GM21619 (cell line): ENCODE results near the gene ADNP2.
"Not testable (repeated sequence)": the region's sequence is repeated elsewhere in the genome, so short reads cannot be mapped to it uniquely, and the experiment has no call there.

ENCODE experiments used
- ATAC-seq: cut with Tn5 transposase; IDR thresholded peaks from one replicate; pipeline ENCODE4 v1.9.1; 2021; ENCODE audit not compliant: unreplicated experiment

The ADNP2 gene

GRCh38 chr18:80147037-80147417 is 38.0 kb downstream of the ADNP2 start:
- ATAC-seq = peak; percentile 25

DNA sequence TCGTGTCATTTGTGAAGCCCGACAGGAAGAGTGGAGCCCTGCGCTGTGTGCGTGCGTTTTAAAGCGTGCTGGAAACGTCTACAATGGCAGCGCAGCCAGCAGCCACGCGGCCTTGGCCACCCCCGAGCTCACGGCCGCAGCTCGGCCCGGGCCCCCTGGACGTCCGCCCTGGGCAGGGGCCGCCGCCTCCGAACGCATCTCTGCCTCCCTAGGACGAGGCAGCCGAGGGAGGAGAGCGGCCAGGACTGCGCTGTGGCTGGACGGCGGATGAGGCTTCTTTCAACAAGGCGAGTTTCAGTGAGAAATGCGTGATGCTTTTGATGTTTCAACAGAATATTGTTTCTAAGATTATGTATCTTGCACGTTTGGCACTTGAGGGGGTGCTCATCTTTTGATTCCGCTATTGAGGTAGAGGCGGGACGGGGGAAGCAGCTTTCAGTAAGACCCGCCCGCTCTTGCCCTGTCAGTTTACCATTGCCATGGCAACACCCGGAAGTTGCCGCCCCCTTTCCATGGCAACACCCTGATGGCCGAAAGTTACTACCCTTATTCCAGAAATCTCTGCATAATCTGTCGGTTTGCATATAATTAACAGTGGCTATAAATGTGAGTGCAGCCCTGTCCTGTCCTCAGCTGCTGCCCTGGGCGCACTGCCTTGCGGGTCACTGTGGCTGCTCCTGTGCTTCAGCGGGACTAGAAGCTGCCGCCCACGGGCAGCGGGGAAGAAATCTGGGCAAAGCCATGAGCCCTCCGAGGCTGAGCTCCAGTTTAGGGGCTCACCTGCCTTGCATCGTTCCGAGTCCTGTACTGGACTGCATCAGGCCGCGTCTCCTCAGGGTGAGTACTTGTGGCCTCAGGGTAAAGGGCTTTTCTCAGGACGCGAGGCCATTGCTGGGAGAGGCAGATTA is 38.6 kb downstream of the ADNP2 start:
- ATAC-seq = peak; percentile 83

- ATAC-seq = no peak
These were observed 39.5 kb downstream of the ADNP2 start for GRCh38 chr18:80148326-80149199.

GRCh38 chr18:80149667-80150066 is 40.6 kb downstream of the ADNP2 start:
- ATAC-seq = no peak

DNA sequence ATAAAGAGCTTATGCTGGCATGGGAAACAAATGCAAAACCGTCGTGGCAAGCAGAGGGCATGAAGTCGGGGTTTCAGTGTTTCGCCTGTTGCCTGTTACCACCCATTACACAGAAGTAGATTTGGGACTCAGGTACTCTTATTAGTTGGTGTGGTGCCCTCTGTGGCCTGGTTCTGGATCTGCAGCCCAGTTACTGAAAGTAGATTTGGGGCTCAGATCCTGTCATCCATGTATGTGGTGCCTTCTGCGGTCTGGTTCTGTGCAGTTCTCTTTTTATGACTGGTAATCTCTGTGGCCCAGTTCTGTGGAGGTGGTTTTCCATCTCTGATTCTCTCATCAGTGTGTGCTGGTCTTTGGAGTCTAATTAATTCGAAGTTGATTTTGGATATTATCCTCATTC is 45.2 kb downstream of the ADNP2 start:
- peak; percentile 79 for ATAC-seq

DNA sequence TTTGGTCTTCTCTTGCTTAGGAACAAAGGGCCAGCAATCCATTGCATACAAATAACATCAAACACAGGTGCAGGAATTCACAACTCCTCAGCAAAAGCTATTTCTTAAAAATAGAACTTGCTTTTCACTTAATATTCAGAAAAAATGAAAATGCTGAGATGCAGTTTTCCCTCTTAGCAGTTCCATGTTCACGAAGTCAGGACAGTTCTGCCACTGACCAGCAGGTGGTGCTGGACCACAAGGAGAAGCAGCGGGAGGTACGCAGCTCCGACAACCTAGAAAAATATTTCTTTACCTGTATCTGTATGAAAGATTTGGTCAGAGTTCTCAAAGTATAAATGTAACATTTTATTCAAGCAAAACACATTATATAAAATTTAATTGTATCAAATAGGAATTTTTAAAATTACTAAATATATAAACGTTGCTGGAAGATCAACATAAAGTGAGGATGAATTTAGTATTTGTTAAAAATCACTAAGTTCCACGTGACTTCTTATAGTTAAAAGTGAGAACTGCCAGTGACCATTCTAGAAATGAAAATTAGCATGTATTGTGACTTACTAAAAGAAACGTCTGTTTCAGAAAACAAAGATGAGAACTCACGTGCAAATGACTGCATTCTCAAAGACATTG is 48.8 kb downstream of the ADNP2 start:
- no peak for ATAC-seq

- no peak for ATAC-seq
These were observed 49.3 kb downstream of the ADNP2 start for GRCh38 chr18:80158365-80158764.

GRCh38 chr18:80159713-80160636 is 50.9 kb downstream of the ADNP2 start:
- ATAC-seq = no peak

- ATAC-seq = no peak
These were observed 52.8 kb downstream of the ADNP2 start for GRCh38 chr18:80161781-80162417.

GRCh38 chr18:80163183-80163582 is 54.1 kb downstream of the ADNP2 start:
- ATAC-seq = no peak

DNA sequence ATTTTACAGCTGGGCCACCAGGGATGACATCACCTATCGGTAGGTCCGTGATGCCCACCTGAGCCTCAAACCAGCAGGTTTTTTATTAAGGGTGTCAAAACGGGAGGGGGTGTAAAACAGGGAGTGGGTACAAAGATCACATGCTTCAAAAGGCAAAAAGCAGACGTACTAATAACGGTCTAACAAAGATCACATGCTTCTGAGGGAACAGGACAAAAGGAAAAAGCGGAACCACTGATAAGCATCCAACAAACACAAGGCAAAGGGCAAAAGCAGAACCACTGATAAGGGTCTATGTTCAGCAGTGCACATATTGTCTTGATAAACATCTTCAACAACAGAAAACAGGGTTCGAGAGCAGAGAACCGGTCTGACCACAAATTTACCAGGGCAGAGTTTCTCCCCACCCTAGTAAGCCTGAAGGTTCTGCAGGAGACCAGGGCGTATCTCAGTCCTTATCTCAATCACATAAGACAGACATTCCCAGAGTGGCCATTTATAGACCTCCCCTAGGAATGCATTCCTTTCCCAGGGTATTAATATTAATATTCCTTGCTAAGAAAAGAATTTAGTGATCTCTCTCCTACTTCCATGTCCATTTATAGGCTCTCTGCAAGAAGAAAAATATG is 55.8 kb downstream of the ADNP2 start:
- ATAC-seq = not testable (repeated sequence)

DNA sequence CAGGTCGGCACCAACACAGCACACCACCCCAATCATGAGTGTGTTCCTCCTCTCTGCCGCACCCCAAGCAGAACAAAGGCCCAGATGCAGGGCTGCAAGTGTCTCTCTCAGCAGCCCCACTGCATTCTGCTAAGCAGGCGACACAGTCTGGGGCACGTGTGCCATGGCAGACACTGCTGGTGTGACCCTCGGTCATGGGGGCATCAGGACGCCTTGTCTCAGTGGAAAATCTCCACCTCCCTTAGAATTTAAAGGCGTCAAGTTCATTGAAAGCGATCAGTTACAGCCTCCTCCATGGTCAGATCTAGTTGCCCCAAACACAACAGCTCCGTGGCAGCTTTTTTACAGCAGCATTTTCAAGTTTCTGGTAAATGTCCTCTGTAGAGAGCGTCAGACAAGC is 57.2 kb downstream of the ADNP2 start:
- ATAC-seq = no peak

- ATAC-seq = no peak
These were observed 57.7 kb downstream of the ADNP2 start for GRCh38 chr18:80166725-80167124.

DNA sequence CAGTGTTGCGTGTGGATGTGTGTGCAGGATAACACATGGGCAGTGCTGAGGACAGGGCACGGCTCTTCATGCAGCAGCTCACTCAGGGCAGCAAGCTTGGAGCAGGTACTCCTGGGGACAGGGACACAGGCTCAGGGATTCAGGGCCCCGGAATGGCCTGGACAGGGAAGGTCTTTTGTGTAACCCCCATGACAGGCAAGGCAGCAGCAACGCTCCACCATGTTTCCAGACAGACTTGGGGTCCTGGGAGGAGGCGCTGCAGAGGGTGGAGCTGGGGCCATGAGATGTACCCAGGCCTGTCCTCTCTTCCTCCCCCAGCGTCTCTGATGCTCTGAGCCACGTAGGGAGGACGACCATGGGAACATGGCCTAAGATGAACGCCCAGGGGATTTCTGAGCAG is 58.3 kb downstream of the ADNP2 start:
- no peak for ATAC-seq

GRCh38 chr18:80167931-80168330 is 58.9 kb downstream of the ADNP2 start:
- no peak for ATAC-seq

- ATAC-seq = no peak
These were observed 59.3 kb downstream of the ADNP2 start for GRCh38 chr18:80168346-80168745.

DNA sequence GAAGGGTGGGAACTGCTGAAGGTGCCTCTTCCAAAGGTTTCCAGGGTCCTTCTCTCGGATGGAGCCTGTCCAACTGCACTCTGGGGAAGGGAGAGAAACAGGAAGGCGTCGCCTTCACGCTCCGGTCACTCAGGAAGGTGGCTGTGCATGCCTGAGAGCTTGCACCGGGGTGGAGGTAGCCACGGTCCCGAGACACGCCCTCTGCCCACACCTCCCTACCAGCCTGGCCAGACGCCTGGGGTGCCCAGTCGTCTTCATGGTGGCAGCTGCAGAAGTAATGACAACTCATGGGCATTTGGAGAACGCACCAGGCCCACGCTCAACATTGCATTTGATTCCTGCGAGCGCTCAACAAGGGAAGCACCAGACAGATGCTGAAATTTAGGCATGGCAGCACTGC is 59.9 kb downstream of the ADNP2 start:
- ATAC-seq = no peak

DNA sequence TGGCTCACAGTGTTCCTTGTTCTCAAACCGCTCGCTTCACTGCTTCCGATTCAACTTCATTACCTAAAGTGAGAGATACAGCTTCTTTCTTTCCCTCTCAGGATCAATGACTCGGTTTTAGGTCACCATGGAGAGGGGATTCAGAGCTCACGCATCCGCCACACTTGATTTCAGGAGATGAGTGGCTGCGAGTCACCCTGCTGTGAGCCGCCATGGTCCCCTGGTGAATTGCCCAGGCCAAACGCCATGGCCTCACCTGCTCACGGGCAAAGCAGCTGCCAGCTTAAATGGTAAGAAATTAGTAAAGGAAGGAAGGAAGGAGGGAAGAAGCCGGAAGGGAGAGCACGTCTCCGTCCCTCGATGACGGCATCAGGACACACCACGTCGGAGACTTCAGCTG is 60.5 kb downstream of the ADNP2 start:
- no peak for ATAC-seq

- no peak for ATAC-seq
These were observed 61.5 kb downstream of the ADNP2 start for GRCh38 chr18:80170395-80171053.
